MM.1S (cell line): ENCODE data around the gene CENPM.

Experiments
- DNase-seq: peaks from one replicate; pipeline ENCODE4 v3.0.0-alpha.2; 2015
- H2AFZ ChIP-seq: fragments of 300-600 bp; sonication (generic); 2 replicates; pipeline ENCODE4 v1.6.0; 2016; ENCODE audit warnings: antibody characterized with exemption, low read length
- H3F3A ChIP-seq: fragments of 300-600 bp; sonication (generic); 2 replicates; pipeline ENCODE4 v1.6.1; 2016; ENCODE audit warnings: mild to moderate bottlenecking, antibody characterized with exemption, low read length, moderate library complexity, mixed read lengths; ENCODE audit not compliant: insufficient read depth
- H3K27ac ChIP-seq: fragments of 300-600 bp; sonication (generic); 2 replicates; pipeline ENCODE4 v1.5.1; 2016; ENCODE audit warnings: mild to moderate bottlenecking, low read length
- H3K27me3 ChIP-seq: fragments of 300-600 bp; sonication (generic); replicated peaks from 2 replicates; pipeline ENCODE4 v1.6.0; 2016; ENCODE audit warnings: low read length; ENCODE audit not compliant: insufficient read depth
- H3K36me3 ChIP-seq: fragments of 300-600 bp; sonication (generic); replicated peaks from 2 replicates; pipeline ENCODE4 v1.6.1; 2016; ENCODE audit warnings: mild to moderate bottlenecking, low read length, mixed read lengths; ENCODE audit not compliant: insufficient read depth
- H3K4me1 ChIP-seq: fragments of 300-600 bp; sonication (generic); 2 replicates; pipeline ENCODE4 v1.6.1; 2016; ENCODE audit warnings: low read length, mixed read lengths
- H3K4me2 ChIP-seq: fragments of 300-600 bp; sonication (generic); 2 replicates; pipeline ENCODE4 v1.6.0; 2016; ENCODE audit warnings: low read depth, low read length
- H3K4me3 ChIP-seq: fragments of 300-600 bp; sonication (generic); 2 replicates; pipeline ENCODE4 v1.5.1; 2016; ENCODE audit warnings: low read length, mixed read lengths
- H3K79me2 ChIP-seq: fragments of 300-600 bp; sonication (generic); 2 replicates; pipeline ENCODE4 v1.6.1; 2016; ENCODE audit warnings: mixed run types, low read length, mixed read lengths
- H3K9ac ChIP-seq: fragments of 300-600 bp; sonication (generic); 2 replicates; pipeline ENCODE4 v1.6.1; 2016; ENCODE audit warnings: low read length, mixed read lengths
- H3K9me2 ChIP-seq: fragments of 300-600 bp; sonication (generic); replicated peaks from 2 replicates; pipeline ENCODE4 v1.6.1; 2016; ENCODE audit warnings: mild to moderate bottlenecking, low read length, mixed read lengths; ENCODE audit not compliant: insufficient read depth
- H3K9me3 ChIP-seq: fragments of 300-600 bp; sonication (generic); replicated peaks from 2 replicates; pipeline ENCODE4 v1.6.1; 2016; ENCODE audit warnings: mild to moderate bottlenecking, low read length, mixed read lengths; ENCODE audit not compliant: insufficient read depth
- H4K20me1 ChIP-seq: fragments of 300-600 bp; sonication (generic); 2 replicates; pipeline ENCODE4 v1.6.1; 2016; ENCODE audit warnings: mild to moderate bottlenecking, low read length, moderate library complexity, mixed read lengths; ENCODE audit not compliant: insufficient read depth
- EZH2 ChIP-seq: fragments of 300-600 bp; sonication (generic); optimal IDR thresholded peaks from 2 replicates; pipeline ENCODE3; 2017; ENCODE audit warnings: low read depth, mild to moderate bottlenecking, antibody characterized with exemption, low read length, mixed read lengths
- EZH2phosphoT487 ChIP-seq: fragments of 300-600 bp; sonication (generic); IDR thresholded peaks from 2 replicates; pipeline ENCODE4 v1.6.1; 2018; ENCODE audit warnings: antibody characterized with exemption, low read length
- TF ChIP-seq, protein P1 (sequence below): fragments of 300-600 bp; sonication (generic); IDR thresholded peaks from 2 replicates; pipeline ENCODE4 v1.5.1; 2016; ENCODE audit warnings: antibody characterized with exemption, low read length, mixed read lengths

The CENPM gene

GRCh38 chr22:41920271-41920976, 26.5 kb downstream of the CENPM start:
- H3F3A ChIP-seq, result no peaks in the 10 kb centered on the region
- H3K27ac ChIP-seq, result no peak overlapping the region
- H2AFZ ChIP-seq, result no peak overlapping the region
- H3K9ac ChIP-seq, result no peak overlapping the region
- no peak for DNase-seq
- no peaks in the 10 kb centered on the region for H3K9me3 ChIP-seq
- H3K79me2 ChIP-seq, result no peaks in the 10 kb centered on the region
- H3K27me3 ChIP-seq, result peaks cover 35% of the 10 kb centered on the region
- H3K36me3 ChIP-seq, result no peaks in the 10 kb centered on the region
- TF ChIP-seq EZH2, result no peak
- no peak for TF ChIP-seq EZH2phosphoT487
- TF ChIP-seq, protein P1, sequence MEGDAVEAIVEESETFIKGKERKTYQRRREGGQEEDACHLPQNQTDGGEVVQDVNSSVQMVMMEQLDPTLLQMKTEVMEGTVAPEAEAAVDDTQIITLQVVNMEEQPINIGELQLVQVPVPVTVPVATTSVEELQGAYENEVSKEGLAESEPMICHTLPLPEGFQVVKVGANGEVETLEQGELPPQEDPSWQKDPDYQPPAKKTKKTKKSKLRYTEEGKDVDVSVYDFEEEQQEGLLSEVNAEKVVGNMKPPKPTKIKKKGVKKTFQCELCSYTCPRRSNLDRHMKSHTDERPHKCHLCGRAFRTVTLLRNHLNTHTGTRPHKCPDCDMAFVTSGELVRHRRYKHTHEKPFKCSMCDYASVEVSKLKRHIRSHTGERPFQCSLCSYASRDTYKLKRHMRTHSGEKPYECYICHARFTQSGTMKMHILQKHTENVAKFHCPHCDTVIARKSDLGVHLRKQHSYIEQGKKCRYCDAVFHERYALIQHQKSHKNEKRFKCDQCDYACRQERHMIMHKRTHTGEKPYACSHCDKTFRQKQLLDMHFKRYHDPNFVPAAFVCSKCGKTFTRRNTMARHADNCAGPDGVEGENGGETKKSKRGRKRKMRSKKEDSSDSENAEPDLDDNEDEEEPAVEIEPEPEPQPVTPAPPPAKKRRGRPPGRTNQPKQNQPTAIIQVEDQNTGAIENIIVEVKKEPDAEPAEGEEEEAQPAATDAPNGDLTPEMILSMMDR, result no peak
- peaks cover 11% of the 10 kb centered on the region; the same call in 1 of the 2 replicates for H3K4me1 ChIP-seq
- no peak overlapping the region for H3K4me3 ChIP-seq
- no peaks in the 10 kb centered on the region for H3K9me2 ChIP-seq
- H4K20me1 ChIP-seq, result no peaks in the 10 kb centered on the region
- no peak overlapping the region for H3K4me2 ChIP-seq

GRCh38 chr22:41919357-41920224, 27.4 kb downstream of the CENPM start:
- Histone ChIP-seq H4K20me1 (no peaks in the 10 kb centered on the region), H3K79me2 (no peaks in the 10 kb centered on the region), H3K4me3 (peak overlapping the region; percentile 55), H3K27ac (no peak overlapping the region), H3K27me3 (peaks cover 32% of the 10 kb centered on the region), H3K4me1 (peaks cover 11% of the 10 kb centered on the region; the same call in 1 of the 2 replicates), H3K9ac (peak overlapping the region; percentile 12; the same call in 1 of the 2 replicates), H3F3A (no peaks in the 10 kb centered on the region), H3K4me2 (peak overlapping the region; percentile 94), H2AFZ (peak overlapping the region; percentile 86), H3K9me3 (no peaks in the 10 kb centered on the region), H3K36me3 (no peaks in the 10 kb centered on the region), H3K9me2 (no peaks in the 10 kb centered on the region)
- DNase-seq, result peak; percentile 31
- TF ChIP-seq EZH2phosphoT487 (no peak), EZH2 (no peak)
- TF ChIP-seq, protein P1, result no peak

- no peak for DNase-seq
- Histone ChIP-seq H3K36me3 (no peaks in the 10 kb centered on the region), H3K9ac (no peak overlapping the region), H3K4me2 (no peak overlapping the region), H4K20me1 (no peaks in the 10 kb centered on the region), H3K79me2 (no peaks in the 10 kb centered on the region), H3F3A (no peaks in the 10 kb centered on the region), H3K27ac (no peak overlapping the region), H3K27me3 (peaks cover 27% of the 10 kb centered on the region), H3K9me3 (no peaks in the 10 kb centered on the region), H3K9me2 (no peaks in the 10 kb centered on the region), H3K4me1 (peaks cover 11% of the 10 kb centered on the region; the same call in 1 of the 2 replicates), H2AFZ (no peak overlapping the region), H3K4me3 (no peak overlapping the region)
- TF ChIP-seq EZH2phosphoT487 (no peak), EZH2 (no peak)
- TF ChIP-seq, protein P1, result no peak
Measured at GRCh38 chr22:41917903-41918791, 28.8 kb downstream of the CENPM start.
